ENCODE measurements around the gene TOX2.

Gene TOX2

DNA sequence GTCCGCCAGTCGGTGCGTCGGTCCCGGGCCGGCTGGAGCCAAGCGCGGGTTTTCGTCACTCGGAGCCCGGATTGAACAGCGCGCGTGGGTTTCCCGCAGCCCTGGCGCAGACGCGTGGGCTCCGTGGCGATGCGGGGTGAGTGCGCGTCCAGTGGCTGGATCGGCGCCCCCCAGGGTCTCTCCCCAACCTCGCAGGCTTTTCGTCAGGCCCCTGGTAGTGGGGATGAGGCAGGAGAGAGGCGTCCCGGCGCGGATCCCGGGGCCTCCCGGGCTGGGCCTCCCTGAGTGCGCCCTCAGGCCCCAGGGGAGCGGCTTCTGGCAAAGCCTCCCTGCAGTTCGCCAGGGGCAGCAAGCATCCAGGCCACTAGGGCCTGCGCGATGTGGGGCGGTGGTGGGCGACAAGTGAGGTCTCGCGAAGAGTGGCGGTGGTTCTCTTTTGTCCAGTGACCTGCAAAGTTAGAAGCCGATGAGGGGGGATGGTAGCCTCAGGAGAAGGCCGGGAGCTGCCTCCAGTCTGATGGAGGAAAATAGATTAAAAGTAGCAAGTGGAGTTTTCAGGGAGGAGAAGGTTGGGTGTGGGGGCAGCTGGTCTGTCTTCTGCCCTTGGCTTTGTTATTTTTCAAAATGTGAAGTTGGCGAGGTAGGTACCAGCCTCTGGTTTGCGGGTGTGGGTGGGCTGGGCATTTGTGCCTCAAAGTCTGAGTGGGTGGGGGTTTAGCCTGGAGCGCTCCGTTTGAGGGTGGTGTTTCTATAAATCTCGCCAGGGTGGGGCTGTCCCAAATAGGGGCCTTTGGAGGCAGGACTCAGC lies 1.6 kb downstream of the TOX2 start:
- no peak for DNase-seq

GRCh38 chr20:43916881-43917371 lies 2.3 kb downstream of the TOX2 start:
- DNase-seq, result no peak

GRCh38 chr20:43917380-43917779 lies 2.7 kb downstream of the TOX2 start:
- DNase-seq, result no peak

- no peak for DNase-seq
Measured at GRCh38 chr20:43919686-43920403, 5.2 kb downstream of the TOX2 start.

DNA sequence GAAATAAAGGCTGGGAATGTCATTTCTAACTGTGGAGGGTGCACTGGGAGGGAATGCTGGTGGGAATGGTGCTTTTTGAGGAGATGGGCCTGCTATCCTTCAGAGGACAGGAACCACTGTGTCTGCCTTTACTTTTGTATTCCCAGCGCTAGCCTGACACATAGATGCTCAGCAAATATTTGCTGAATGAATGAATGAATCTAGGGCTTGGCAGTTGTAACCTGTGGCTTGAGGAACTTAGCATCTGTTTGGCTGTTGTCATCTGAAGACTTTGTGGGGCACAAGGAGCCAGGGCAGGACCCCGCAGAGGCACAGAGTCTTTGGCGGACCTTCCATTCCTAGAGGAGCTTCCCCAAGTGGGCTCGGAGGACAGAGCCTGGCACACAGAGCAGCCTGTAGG lies 6.1 kb downstream of the TOX2 start:
- DNase-seq, result no peak

DNA sequence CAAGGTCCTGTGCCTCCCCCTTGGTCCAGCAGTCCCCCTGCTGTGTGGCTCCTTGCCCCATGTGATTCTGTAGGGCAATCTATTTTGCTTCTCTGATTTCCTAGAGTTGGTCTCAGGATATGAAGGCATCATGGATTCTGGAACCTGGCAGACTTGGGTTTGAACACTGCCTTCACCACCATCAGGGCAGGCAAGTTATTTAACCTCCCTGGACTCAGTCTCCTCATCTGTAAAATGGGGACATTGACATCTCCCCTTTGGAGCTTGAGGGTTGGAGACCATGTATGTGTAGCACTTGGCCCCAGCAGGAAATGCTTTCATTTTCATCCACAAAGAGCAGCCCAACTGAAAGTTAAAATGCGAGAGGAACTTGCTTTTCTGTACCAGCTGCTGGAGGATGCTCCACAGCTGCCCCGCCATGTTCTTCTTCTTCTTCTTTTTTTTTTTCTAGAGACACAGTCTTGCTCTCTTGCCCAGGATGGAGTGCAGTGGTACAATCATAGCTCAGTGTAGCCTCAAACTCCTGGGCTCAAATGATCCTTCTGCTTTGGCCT lies 6.7 kb downstream of the TOX2 start:
- DNase-seq, result no peak

DNA sequence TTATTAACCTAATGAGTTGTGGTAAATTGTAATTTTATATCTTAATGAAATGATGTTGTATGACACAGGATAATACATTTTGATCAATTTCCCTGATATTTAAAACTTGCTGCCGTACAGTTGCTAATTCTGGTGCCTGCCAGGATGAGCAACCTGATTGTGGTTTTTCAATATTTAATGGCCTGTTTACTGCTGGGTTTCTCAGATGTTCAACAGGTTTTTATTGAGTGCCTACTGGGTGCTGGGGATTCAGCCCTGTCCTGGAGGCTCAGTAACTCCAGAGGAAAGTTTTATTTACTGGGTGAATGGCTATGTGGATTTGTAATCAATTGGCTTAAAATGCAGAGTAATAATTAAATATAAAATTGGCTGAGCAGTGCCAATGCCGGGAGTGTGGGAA lies 8.0 kb downstream of the TOX2 start:
- DNase-seq, result no peak

DNA sequence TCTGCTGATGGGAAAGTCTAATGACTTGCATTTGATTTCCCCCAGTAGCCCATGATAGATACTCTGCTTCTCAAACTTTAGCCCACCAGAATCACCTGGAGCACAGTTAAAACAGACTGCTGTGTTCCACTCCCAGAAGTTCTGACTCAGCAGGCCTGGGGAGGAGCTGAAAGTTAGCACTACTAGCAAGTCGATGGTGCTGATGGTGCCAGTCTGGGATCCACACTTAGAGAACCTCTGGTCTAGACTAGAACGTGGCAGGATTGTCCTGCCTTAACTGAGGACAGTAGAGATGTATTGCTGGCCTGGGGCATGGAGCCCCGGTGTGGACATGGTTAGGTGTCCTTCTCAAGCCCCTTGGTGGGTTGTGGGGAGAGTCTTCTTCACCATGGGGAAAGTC lies 8.7 kb downstream of the TOX2 start:
- no peak for DNase-seq

- DNase-seq, result no peak
Measured at GRCh38 chr20:43923917-43924316, 9.3 kb downstream of the TOX2 start.

GRCh38 chr20:43925215-43925614 lies 10.6 kb downstream of the TOX2 start:
- DNase-seq, result no peak

DNA sequence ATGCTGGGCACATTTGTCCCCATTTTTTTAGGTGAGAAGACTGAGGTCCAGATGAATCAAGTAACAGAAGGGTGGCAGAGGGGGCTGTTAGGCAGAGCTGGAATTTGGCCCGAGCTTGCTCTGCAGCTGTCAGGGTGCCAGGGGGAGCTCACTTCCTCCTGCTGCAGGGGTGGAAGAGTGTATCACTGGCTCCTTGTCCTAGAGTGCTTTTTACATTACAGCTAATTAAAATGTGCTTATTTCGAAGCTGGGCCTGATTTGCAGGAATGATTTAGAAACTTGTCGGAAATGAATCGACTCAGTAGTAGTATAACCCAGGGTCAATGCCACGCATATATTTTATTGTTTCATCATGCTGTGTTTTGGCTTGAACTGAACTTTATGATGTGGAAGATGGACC lies 11.1 kb downstream of the TOX2 start:
- DNase-seq, result no peak

DNA sequence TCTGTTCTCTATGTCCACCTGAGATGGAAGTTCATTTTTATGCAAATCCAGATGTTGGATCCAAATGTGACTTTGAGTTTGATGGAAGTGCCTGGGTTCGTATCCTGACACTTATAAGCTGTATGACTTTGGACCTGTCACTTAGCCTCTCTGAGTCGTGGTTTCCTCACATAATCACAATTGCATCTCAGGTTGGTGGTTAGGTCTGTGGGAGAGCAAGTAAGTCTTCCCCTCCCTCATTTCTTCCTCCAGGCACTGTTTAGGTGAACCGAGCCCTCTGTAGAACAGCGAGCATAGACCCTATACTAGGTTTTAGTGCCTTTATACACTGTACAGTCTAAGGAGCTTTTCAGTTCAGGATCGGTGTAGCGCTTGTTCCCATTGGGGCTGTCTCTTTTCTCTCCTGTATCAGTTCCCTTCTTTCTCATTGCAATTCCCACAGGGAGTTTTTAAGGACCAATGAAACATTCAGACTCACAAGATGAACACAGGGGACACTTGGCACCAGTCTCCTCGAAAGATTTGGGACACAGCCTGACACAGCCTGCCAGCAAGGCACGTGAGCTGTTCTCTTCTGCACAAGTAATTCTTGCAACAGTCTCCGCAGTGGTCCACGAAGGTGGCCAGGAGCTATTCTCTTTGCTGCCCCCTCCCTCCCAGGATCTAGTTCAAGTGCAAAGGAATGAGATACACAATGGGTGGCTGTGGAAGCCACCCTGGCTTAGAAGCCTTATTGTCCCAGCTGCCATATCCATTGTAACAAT lies 11.8 kb downstream of the TOX2 start:
- no peak for DNase-seq

GRCh38 chr20:43931976-43932375 lies 17.3 kb downstream of the TOX2 start:
- DNase-seq, result no peak

DNA sequence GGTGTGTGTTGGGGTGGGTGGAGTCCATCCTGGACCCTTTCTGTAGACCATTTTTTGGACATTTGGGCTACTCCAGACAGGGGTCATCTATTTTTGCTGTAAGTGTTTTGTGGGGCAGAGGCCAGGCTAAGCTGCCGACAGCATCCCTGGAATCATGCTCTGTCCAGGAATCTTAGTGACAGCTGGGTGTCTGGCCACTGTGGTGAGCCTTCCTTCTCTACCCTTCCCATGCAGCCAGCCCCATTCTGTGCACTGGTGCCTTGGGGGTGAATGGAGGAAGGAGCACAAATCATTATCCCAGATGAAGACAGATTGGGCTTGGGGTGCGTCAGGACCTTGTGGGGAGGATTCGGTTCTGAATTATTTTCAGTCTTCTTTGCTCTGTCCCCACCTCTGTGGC lies 20.2 kb downstream of the TOX2 start:
- no peak for DNase-seq

DNA sequence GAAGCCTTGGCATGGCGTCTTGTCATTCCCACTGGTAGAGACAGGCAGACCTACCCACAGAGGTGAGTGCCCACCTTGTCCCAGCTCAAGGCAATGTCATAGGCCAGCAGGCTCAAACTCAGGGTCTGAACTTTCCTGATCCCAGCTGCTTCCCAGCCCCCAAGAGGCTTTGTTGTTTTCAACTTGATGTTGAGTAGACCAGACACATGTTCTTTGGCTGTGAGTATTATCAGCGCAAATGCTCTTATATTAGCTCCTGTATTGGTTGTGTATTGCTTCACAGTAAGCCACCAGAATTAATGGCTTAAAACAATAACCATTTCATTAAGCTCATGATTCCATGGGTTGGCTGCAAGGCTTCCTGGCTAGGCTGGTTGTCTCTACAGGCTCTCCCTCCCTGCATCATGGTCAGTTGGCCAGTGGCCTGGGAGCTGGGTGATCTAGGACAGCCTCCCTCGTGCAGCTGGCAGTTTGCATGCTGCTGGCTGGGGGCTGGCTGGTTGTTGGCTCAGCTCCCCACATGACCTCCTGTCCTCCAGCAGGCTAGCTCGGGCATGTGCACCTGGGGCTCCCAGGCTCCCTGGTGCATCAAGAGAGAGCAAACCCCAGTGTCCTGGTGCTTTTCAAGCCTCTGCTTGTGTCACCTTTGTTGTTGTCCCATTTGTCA lies 21.6 kb downstream of the TOX2 start:
- DNase-seq, result no peak

GRCh38 chr20:43936805-43937204 lies 22.2 kb downstream of the TOX2 start:
- no peak for DNase-seq

- DNase-seq, result no peak
Measured at GRCh38 chr20:43937591-43937990, 22.9 kb downstream of the TOX2 start.

DNA sequence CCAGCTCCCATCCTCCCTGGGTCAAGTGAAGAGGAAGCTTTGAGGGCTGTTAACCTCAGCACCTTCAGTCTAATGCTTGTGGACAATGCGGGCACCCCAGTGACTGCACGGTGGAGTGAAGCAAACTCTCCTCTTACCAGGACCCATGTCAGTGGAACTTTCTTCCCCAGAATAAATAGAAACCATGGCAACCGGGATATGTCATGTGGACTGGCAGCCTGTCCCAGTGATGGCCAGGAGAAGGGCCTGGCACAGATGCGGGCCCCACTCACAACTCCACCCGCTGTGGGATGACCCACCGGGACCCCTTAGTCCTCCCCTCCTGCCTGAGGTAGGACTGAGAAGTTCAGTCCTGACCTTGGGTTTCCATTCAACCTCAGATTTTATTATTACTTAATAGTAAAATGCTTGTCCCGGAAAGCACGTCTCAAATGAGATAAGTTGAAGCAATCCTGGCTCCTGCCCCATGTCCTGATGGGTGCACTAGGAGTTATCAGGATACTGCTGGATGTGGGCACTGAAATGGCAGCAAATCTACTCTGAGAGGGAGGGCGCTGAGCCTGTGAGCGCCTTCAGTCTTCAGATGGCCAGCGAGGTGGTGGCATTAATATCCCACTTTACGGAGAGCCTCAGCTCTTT lies 23.5 kb downstream of the TOX2 start:
- DNase-seq, result no peak

DNA sequence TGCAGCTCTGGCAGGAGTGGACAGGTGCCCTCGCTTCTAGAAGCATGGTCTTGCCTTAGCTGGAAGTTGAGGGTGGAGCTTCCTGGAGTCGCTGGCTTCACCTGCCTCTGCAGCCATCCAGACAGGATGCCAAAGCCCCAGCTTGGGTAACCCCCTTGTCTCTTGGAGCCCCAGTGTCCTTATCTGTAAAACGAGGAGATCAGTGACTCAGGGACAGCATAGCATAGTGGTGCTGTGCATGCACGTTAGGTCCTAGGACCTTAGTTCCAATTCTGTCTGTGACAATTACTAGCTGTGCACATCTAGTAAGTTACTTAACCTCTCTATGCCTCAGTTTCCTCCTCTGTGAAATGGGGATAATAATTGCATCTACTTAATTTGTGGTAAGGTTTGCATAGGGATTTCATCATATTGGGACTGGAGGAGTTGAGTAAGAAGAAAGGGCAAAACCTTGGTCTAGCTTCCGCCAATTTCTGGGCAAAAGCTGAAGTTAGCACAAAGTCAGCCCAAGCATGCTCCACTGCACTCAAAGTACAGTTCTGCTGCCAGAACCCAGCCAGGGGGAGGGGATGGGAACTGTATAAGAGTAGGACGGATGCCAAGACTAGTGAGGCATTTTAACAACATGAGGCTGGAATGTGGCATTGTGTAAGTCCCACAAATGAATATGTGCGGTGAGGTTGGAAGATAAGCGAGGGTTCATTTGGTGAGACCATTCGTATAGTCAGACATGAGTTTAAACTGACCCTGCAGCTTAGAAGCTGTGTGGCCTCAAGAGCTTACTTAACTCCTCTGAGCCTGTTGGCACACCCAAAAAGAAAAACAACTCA lies 24.5 kb downstream of the TOX2 start:
- DNase-seq, result no peak

- DNase-seq, result no peak
Measured at GRCh38 chr20:43939762-43940121, 25.1 kb downstream of the TOX2 start.

DNA sequence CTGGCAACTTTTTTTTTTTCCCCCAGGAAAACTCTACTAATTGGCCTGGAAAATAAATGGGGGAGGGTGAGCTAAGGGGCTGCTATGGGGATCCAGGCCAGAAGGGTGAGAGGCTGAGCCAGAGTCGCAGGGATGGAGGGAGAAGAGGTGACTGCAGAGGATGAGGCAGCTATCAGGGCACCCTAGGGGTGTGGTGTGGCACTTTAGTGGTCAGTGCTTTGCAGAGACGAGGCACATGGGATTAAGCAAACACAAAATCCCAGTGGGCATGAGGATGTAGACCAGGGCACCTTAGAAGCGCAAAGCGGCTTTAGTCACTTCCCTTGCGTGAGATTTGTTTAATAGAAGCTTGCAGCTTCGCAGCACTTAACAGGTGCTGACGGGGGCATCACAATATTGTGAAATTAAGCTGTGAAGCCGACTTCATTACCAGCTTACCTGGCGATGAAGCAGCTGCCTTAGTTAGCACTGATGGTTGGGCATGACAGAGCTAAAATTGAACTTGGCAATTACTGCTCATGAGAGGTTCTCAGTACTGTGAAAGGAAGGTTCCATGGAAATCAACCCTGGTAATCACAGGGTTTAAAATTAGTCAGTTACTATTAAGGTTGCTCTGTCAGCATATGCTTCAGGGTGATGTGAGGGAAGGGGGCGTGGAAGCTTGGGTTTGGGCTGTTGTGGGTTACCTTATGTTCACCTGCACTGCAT lies 26.0 kb downstream of the TOX2 start:
- no peak for DNase-seq
